Ovary (tissue), 9 donors: ENCODE data around the gene STARD9. TPM values are rescaled to one million over a fixed set of nuclear protein-coding genes. Genes with fewer than 3 reads are reported as not detected.

Source experiments
- DNase-seq, 5 donors: peaks; one replicate each; pipeline ENCODE4 v3.0.0-alpha.2; 2019 to 2020
- H3K27ac ChIP-seq, 2 donors: fragments of 200-600 bp; one replicate each; pipeline versions ENCODE4 v1.5.1 to v1.8.0; 2019 to 2022
- H3K27me3 ChIP-seq: fragments of 200-600 bp; one replicate; pipeline ENCODE4 v1.8.0; 2022
- H3K36me3 ChIP-seq: fragments of 200-600 bp; sonication (generic); one replicate; pipeline ENCODE4 v1.5.1; 2019
- H3K4me1 ChIP-seq: one replicate; pipeline ENCODE4 v1.8.1; 2013; ENCODE audit warnings: mild to moderate bottlenecking, moderate library complexity; ENCODE audit not compliant: insufficient read depth
- H3K4me3 ChIP-seq: fragments of 200-600 bp; sonication (generic); one replicate; pipeline ENCODE4 v1.5.1; 2017
- H3K9me3 ChIP-seq, 2 donors: fragments of 200-600 bp in 1 of 2; sonication (generic) in 1 of 2; one replicate each; pipeline versions ENCODE4 v1.5.1 to v1.8.1; 2013 to 2019; ENCODE audit warnings: mild to moderate bottlenecking in 1 of 2, moderate library complexity in 1 of 2
- EP300 ChIP-seq: sonication (generic); formaldehyde crosslinking; IDR thresholded peaks from one replicate; pipeline ENCODE4 v1.6.1; 2017; ENCODE audit warnings: antibody characterized with exemption
- POLR2A ChIP-seq: fragments of 450-650 bp; IDR thresholded peaks from one replicate; pipeline ENCODE4 v1.6.1; 2017; ENCODE audit warnings: antibody characterized with exemption, mild to moderate bottlenecking, moderate library complexity
- WGBS, 3 donors: extraction: QIAGEN DNeasy Blood & Tissue Kit in 1 of 3; methylation state at CpG; one replicate each; pipeline versions ENCODE4 v1.1.5 to v1.1.7; 2013 to 2017; 5-methylcytosine and 5-hydroxymethylcytosine counted together
- intact Hi-C, 4 donors: fragments of 100-400 bp; cut with DNase I; formaldehyde crosslinking; loops; one replicate each; pipeline versions ENCODE4 v1.11.0 to v1.15.1; 2022 to 2023
- polyA plus RNA-seq, 2 donors: library from polyadenylated mRNA; stranded (reverse); fragments of 200-250 nt in 1 of 2; fragments of 350-450 nt in 1 of 2; fragmentation: Illumina TruSeq in 1 of 2; extraction: RNeasy Lipid Tissue Mini Kit (QIAGEN cat#74804) in 1 of 2; gene quantifications; one replicate each; pipeline ENCODE4 v1.2.3, GENCODE V29; 2013 to 2014
- total RNA-seq, 7 donors: library from RNA; depleted of rRNA in 2 of 7; stranded (reverse); fragments of >200 nt in 2 of 7; fragmentation: NEBNext Ultra II Directional in 3 of 7; extraction: Animal tissue kit (Norgen Biotek cat#: 25700) in 3 of 7; gene quantifications; one replicate each; pipeline versions ENCODE4 v1.1.0 to v1.2.4, GENCODE V29; 2016 to 2023
- TF ChIP-seq, protein P1 (sequence below), 3 donors: fragments of 450-650 bp in 2 of 3; fragments of 200-600 bp in 1 of 3; IDR thresholded peaks; one replicate each; pipeline versions ENCODE4 v1.5.1 to v1.8.0; 2016 to 2022; ENCODE audit warnings: antibody characterized with exemption in 3 of 3, mild to moderate bottlenecking in 1 of 3
- donor health status: DM: no; HTN: no; CAD: no; lungs with moderate emphysema.
- donor health status: DM: no; HTN: no; CAD: no.
- donor health status: Bipolar disorder and iron deficiency.
- donor health status: DM: yes; HTN: yes; CAD: no.
- donor health status: DM: no; HTN: no; CAD: no.
- donor health status: DM: yes; HTN: yes; CAD: no.

Gene STARD9
- total and polyA plus RNA-seq, 9 donors, result 11.3 to 40.3 (median 29.4) TPM

DNA sequence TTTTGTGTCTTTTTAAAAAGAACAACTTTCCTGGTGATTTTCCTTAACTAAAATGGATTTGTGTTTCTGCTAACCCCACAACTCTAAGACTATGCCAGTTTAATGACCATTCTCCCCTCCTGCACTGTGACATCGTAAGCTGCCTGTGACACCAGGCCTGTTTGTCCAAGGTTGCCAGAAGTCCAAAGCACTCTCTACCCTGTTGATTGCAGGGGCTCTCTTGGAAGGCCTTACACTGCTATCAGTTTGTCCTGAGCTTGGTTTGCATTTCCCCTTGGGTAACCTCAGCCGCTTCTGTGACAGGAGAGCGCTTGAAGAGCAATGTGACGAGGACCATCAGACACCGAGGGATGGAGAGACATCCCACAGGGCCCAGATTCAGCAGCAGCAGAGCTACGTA lies 105.7 kb downstream of the STARD9 start:
- Histone ChIP-seq H3K36me3 (no peaks in the 10 kb centered on the region), H3K4me3 (no peak overlapping the region), H3K4me1 (no peaks in the 10 kb centered on the region), H3K27me3 (no peaks in the 10 kb centered on the region), H3K9me3 (no peaks in the 10 kb centered on the region), H3K27ac (no peak overlapping the region)
- no peak for TF ChIP-seq EP300
- TF ChIP-seq POLR2A, result no peak
- TF ChIP-seq, protein P1, sequence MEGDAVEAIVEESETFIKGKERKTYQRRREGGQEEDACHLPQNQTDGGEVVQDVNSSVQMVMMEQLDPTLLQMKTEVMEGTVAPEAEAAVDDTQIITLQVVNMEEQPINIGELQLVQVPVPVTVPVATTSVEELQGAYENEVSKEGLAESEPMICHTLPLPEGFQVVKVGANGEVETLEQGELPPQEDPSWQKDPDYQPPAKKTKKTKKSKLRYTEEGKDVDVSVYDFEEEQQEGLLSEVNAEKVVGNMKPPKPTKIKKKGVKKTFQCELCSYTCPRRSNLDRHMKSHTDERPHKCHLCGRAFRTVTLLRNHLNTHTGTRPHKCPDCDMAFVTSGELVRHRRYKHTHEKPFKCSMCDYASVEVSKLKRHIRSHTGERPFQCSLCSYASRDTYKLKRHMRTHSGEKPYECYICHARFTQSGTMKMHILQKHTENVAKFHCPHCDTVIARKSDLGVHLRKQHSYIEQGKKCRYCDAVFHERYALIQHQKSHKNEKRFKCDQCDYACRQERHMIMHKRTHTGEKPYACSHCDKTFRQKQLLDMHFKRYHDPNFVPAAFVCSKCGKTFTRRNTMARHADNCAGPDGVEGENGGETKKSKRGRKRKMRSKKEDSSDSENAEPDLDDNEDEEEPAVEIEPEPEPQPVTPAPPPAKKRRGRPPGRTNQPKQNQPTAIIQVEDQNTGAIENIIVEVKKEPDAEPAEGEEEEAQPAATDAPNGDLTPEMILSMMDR (IDR thresholded peaks at IDR 0.05), result no peak
- DNase-seq, result no peak
- 90 to 93% (median 92%) methylated on average over 6 of the region's 6 CpGs for WGBS, 3 donors
- intact Hi-C loops, result no loop called here

GRCh38 chr15:42686281-42686680 lies 110.9 kb downstream of the STARD9 start:
- Histone ChIP-seq H3K4me3 (no peak overlapping the region), H3K27ac (no peak overlapping the region), H3K27me3 (no peaks in the 10 kb centered on the region), H3K9me3 (no peaks in the 10 kb centered on the region), H3K36me3 (no peaks in the 10 kb centered on the region), H3K4me1 (no peaks in the 10 kb centered on the region)
- no peak for DNase-seq
- intact Hi-C loops, result no loop called here
- no peak for TF ChIP-seq POLR2A
- no peak for TF ChIP-seq EP300
- 95 to 98% (median 97%) methylated on average over 8 of the region's 8 CpGs for WGBS, 3 donors

GRCh38 chr15:42687740-42688139 lies 112.3 kb downstream of the STARD9 start:
- H3K36me3 ChIP-seq, result no peaks in the 10 kb centered on the region
- H3K27ac ChIP-seq, result no peak overlapping the region
- H3K4me1 ChIP-seq, result no peaks in the 10 kb centered on the region
- 94 to 97% (median 97%) methylated on average over 4 of the region's 4 CpGs for WGBS, 3 donors
- TF ChIP-seq POLR2A (no peak), EP300 (no peak)
- TF ChIP-seq, protein P1 (IDR thresholded peaks at IDR 0.05), result no peak
- no peak for DNase-seq
- intact Hi-C loops, result no loop called here
- H3K27me3 ChIP-seq, result no peaks in the 10 kb centered on the region
- no peak overlapping the region for H3K4me3 ChIP-seq
- no peaks in the 10 kb centered on the region for H3K9me3 ChIP-seq

DNA sequence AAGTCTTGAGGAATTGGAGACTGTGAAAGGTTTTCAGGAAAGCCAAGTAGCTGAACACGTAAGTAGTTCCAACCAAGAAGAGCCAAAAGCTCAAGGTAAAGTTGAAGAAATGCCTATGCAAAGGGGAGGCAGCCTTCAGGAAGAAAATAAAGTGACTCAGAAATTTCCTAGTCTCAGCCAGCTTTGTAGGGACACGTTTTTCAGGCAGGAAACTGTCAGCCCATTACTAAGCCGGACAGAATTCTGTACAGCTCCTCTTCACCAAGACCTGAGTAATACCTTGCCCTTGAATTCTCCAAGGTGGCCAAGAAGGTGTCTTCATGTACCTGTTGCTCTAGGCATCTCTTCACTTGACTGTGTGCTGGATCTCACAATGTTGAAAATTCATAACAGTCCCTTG lies 112.9 kb downstream of the STARD9 start:
- TF ChIP-seq, protein P1 (IDR thresholded peaks at IDR 0.05), result no peak
- TF ChIP-seq EP300 (no peak), POLR2A (no peak)
- H3K27me3 ChIP-seq, result no peaks in the 10 kb centered on the region
- intact Hi-C loops, result no loop called here
- H3K4me3 ChIP-seq, result no peak overlapping the region
- DNase-seq, result no peak
- no peak overlapping the region for H3K27ac ChIP-seq
- H3K4me1 ChIP-seq, result no peaks in the 10 kb centered on the region
- no peaks in the 10 kb centered on the region for H3K36me3 ChIP-seq
- no peaks in the 10 kb centered on the region for H3K9me3 ChIP-seq
- WGBS, 3 donors, result 81 to 94% (median 88%) methylated on average over 3 of the region's 3 CpGs

DNA sequence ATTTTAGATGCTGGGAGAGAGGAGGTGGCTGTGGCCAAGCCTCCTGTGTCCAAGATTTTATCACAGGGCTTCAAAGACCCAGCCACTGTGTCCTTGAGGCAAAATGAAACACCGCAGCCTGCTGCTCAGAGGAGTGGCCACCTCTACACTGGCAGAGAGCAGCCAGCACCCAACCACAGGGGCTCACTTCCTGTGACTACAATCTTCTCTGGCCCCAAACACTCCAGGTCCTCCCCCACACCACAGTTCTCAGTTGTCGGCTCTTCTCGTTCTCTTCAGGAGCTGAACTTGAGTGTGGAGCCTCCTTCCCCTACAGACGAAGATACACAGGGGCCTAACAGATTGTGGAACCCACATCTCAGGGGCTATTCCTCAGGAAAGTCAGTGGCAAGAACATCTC lies 115.9 kb downstream of the STARD9 start:
- WGBS, 3 donors, result 44 to 51% (median 45%) methylated on average over 4 of the region's 4 CpGs

More for the DNA sequence above, 115.9 kb downstream of the STARD9 start:
- H3K36me3 ChIP-seq, result no peaks in the 10 kb centered on the region
- intact Hi-C loops, result no loop called here
- H3K27ac ChIP-seq, result no peak overlapping the region
- DNase-seq, result no peak
- no peaks in the 10 kb centered on the region for H3K27me3 ChIP-seq
- H3K4me3 ChIP-seq, result no peak overlapping the region
- TF ChIP-seq EP300 (no peak), POLR2A (no peak)
- TF ChIP-seq, protein P1 (IDR thresholded peaks at IDR 0.05), result no peak
- no peaks in the 10 kb centered on the region for H3K9me3 ChIP-seq
- H3K4me1 ChIP-seq, result no peaks in the 10 kb centered on the region
